Measurements from ENCODE around the gene HIGD1A. TPM values are rescaled to one million over a fixed set of nuclear protein-coding genes. Genes with fewer than 3 reads are reported as not detected.

The HIGD1A gene
- total and polyA plus RNA-seq, 2 experiments from 2014 or later: 102 to 144 TPM

DNA sequence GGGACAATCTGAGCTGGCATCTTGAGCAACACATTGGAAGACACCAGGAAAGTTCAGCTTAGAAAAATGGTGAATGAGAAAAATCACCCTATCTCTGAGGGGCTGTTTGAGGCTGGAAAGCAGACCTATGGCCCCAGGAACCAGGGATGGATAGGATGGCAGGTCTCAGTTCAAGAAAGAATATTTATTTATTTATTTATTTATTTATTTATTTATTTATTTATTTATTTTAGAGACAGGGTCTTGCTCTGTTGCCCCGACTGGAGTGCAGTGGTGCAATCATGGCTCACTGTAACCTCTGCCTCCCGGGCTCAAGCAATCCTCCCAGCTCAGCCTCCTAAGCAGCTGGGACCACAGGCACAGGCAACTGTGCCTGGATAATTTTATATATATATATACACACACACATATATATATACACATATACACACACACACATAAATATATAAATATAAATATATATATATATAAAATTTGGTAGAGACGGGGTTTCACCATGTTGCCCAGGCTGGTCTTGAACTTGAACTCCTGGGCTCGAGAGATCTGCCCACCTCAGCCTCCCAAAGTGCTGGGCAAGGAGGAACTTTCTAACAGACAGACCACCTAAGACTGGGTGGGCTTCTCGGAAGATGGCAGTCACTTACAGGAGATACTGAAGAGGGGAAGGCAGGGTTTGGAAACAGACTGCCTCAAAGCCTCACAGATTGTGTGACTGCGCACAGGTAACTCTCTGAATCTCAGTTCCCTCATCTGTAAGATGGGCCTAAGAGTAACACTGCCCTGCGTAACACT lies 60.9 kb downstream of the HIGD1A start:
- Histone ChIP-seq H3K27ac (ENCODE audit: low read depth) (no peak overlapping the region), H3K36me3 (ENCODE audit: insufficient read depth) (no peaks in the 10 kb centered on the region), H4K20me1 (replicated peaks; ENCODE audit: insufficient read depth) (no peaks in the 10 kb centered on the region), H2AFZ (no peak overlapping the region), H3K4me1 (ENCODE audit: insufficient read depth) (no peaks in the 10 kb centered on the region), H3K27me3 (ENCODE audit: insufficient read depth) (no peaks in the 10 kb centered on the region), H3K4me2 (no peak overlapping the region), H3K79me2 (replicated peaks; ENCODE audit: insufficient read depth) (no peaks in the 10 kb centered on the region), H3K4me3 (no peak overlapping the region), H3K9me2 (ENCODE audit: insufficient read depth) (0 out of 2 replicates have a peak, but pooled peaks cover 2% of the 10 kb centered on the region), H3F3A (replicated peaks; ENCODE audit: low read depth) (no peaks in the 10 kb centered on the region)
- Mint-ChIP-seq H3K4me3 (no peak overlapping the region), H3K9me3 (peaks cover 4% of the 10 kb centered on the region; the same call in 1 of the 3 replicates), H3K36me3 (ENCODE audit: low read depth) (no peaks in the 10 kb centered on the region), H3K4me1 (peaks cover 12% of the 10 kb centered on the region; the same call in 2 of the 3 replicates), H3K27me3 (ENCODE audit: insufficient read depth, low read depth, poor library complexity) (peaks cover 4% of the 10 kb centered on the region), H3K27ac (no peak overlapping the region)
- no peak for ATAC-seq
- TF ChIP-seq ZNF331 (CRISPR knock-in tag; IDR thresholded peaks at IDR 0.05; ENCODE audit: low read depth): no peak
- TF ChIP-seq, protein P1, sequence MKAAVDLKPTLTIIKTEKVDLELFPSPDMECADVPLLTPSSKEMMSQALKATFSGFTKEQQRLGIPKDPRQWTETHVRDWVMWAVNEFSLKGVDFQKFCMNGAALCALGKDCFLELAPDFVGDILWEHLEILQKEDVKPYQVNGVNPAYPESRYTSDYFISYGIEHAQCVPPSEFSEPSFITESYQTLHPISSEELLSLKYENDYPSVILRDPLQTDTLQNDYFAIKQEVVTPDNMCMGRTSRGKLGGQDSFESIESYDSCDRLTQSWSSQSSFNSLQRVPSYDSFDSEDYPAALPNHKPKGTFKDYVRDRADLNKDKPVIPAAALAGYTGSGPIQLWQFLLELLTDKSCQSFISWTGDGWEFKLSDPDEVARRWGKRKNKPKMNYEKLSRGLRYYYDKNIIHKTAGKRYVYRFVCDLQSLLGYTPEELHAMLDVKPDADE (IDR thresholded peaks at IDR 0.05): no peak
- TF ChIP-seq, protein P2, sequence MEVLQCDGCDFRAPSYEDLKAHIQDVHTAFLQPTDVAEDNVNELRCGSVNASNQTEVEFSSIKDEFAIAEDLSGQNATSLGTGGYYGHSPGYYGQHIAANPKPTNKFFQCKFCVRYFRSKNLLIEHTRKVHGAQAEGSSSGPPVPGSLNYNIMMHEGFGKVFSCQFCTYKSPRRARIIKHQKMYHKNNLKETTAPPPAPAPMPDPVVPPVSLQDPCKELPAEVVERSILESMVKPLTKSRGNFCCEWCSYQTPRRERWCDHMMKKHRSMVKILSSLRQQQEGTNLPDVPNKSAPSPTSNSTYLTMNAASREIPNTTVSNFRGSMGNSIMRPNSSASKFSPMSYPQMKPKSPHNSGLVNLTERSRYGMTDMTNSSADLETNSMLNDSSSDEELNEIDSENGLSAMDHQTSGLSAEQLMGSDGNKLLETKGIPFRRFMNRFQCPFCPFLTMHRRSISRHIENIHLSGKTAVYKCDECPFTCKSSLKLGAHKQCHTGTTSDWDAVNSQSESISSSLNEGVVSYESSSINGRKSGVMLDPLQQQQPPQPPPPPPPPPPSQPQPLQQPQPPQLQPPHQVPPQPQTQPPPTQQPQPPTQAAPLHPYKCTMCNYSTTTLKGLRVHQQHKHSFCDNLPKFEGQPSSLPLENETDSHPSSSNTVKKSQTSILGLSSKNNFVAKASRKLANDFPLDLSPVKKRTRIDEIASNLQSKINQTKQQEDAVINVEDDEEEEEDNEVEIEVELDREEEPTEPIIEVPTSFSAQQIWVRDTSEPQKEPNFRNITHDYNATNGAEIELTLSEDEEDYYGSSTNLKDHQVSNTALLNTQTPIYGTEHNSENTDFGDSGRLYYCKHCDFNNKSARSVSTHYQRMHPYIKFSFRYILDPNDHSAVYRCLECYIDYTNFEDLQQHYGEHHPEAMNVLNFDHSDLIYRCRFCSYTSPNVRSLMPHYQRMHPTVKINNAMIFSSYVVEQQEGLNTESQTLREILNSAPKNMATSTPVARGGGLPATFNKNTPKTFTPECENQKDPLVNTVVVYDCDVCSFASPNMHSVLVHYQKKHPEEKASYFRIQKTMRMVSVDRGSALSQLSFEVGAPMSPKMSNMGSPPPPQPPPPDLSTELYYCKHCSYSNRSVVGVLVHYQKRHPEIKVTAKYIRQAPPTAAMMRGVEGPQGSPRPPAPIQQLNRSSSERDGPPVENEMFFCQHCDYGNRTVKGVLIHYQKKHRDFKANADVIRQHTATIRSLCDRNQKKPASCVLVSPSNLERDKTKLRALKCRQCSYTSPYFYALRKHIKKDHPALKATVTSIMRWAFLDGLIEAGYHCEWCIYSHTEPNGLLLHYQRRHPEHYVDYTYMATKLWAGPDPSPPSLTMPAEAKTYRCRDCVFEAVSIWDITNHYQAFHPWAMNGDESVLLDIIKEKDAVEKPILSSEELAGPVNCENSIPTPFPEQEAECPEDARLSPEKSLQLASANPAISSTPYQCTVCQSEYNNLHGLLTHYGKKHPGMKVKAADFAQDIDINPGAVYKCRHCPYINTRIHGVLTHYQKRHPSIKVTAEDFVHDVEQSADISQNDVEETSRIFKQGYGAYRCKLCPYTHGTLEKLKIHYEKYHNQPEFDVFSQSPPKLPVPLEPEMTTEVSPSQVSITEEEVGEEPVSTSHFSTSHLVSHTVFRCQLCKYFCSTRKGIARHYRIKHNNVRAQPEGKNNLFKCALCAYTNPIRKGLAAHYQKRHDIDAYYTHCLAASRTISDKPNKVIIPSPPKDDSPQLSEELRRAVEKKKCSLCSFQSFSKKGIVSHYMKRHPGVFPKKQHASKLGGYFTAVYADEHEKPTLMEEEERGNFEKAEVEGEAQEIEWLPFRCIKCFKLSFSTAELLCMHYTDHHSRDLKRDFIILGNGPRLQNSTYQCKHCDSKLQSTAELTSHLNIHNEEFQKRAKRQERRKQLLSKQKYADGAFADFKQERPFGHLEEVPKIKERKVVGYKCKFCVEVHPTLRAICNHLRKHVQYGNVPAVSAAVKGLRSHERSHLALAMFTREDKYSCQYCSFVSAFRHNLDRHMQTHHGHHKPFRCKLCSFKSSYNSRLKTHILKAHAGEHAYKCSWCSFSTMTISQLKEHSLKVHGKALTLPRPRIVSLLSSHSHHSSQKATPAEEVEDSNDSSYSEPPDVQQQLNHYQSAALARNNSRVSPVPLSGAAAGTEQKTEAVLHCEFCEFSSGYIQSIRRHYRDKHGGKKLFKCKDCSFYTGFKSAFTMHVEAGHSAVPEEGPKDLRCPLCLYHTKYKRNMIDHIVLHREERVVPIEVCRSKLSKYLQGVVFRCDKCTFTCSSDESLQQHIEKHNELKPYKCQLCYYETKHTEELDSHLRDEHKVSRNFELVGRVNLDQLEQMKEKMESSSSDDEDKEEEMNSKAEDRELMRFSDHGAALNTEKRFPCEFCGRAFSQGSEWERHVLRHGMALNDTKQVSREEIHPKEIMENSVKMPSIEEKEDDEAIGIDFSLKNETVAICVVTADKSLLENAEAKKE (CRISPR knock-in tag; IDR thresholded peaks at IDR 0.05): no peak
- TF ChIP-seq POLR2AphosphoS5 (IDR thresholded peaks at IDR 0.05; ENCODE audit: low read depth): no peak
- TF ChIP-seq NANOG (IDR thresholded peaks at IDR 0.05; ENCODE audit: borderline replicate concordance): no peak
- no peak for TF ChIP-seq EZH2 (IDR thresholded peaks at IDR 0.05; ENCODE audit: low read depth, unreplicated experiment)
- no peak for DNase-seq (ENCODE audit: low spot score)
